GM19467 (cell line): ENCODE measurements around the gene NNT.
"Not testable (repeated sequence)": the region's sequence is repeated elsewhere in the genome, so short reads cannot be mapped to it uniquely, and the experiment has no call there.

Experiments
- ATAC-seq: cut with Tn5 transposase; IDR thresholded peaks from one replicate; pipeline ENCODE4 v1.9.1; 2021; ENCODE audit warnings: mild to moderate bottlenecking, moderate library complexity; ENCODE audit not compliant: unreplicated experiment

The NNT gene

DNA sequence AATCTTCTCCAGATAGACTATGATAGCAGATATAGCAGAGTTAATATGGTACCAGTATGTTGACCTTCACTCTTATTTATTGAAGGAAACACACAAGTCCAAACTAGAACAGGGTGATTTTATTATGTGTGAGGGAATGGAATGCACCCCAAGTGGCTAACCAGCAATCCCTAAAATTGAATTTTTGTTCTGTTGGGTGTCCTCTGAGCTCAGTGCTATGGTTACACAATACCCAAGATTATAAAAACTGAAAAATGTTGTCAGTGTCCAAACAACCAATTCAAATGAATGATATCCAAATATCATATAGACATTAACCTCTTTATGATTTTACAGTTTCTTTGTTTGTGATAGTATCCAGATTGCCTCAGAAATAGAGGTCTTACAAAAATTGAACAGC, 60.9 kb downstream of the NNT start:
- ATAC-seq = no peak

DNA sequence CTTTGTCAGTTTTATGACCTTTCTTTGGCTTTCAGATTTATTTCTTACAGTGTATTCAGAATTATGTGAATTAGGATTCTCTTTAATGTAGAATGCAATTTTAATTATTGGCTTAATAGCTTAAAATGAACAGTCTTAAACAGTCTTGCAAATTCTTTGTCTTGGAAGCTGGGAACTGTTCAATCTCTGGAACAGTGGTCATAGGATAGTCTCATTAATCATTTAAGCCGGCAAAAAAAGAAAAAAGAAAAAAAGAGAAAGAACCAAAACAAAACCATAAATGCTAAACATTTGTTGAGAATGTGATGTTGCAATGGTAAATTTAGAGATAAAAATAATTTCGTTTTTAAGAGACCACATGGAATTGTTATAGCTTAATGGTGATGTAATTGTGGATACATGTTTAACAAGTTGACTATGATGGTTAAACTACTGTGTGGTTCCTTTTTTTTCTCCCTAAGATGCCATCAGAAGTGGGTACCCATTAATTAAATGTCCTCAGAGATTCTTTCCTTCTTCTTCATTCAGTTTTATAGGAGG, 61.6 kb downstream of the NNT start:
- ATAC-seq = no peak

DNA sequence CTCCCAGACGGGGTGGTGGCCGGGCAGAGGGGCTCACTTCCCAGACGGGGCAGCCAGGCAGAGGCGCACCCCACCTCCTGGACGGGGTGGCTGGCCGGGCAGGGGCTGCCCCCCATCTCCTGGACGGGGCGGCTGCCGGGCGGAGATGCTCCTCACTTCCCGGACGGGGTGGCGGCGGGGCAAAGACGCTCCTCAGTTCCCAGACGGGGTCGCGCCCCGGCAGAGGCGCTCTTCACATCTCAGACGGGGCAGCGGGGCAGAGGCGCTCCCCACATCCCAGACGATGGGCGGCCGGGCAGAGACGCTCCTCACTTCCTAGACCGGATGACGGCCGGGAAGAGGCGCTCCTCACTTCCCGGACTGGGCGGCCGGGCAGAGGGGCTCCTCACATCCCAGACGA, 62.8 kb downstream of the NNT start:
- not testable (repeated sequence) for ATAC-seq

DNA sequence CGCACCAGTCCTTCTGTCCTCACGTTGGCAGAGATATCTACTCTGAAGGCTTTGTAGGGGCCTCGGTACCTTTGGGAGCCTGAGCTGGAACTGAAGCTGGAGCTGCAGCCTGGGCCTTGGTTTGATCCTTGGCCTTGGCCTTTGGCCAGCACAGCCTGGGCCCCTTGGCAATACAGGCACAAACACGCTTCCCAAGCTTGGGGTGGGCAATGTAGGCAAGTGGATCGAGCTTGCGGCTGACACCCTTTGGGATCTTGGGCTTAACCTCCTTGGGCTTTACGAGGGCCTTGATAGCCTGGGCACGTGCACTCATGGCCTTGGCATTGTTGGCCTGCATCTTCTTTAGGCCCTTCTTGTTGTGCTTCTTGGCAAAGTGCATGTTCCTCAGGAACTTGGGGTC, 63.7 kb downstream of the NNT start:
- not testable (repeated sequence) for ATAC-seq

DNA sequence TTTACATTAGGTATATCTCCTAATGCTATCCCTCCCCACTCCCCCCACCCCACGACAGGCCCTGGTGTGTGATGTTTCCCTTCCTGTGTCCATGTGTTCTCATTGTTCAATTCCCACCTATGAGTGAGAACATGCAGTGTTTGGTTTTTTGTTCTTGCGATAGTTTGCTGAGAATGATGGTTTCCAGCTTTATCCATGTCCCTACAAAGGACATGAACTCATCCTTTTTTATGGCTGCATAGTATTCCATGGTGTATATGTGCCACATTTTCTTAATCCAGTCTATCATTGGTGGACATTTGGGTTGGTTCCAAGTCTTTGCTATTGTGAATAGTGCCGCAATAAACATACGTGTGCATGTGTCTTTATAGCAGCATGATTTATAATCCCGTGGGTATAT, 64.4 kb downstream of the NNT start:
- not testable (repeated sequence) for ATAC-seq

DNA sequence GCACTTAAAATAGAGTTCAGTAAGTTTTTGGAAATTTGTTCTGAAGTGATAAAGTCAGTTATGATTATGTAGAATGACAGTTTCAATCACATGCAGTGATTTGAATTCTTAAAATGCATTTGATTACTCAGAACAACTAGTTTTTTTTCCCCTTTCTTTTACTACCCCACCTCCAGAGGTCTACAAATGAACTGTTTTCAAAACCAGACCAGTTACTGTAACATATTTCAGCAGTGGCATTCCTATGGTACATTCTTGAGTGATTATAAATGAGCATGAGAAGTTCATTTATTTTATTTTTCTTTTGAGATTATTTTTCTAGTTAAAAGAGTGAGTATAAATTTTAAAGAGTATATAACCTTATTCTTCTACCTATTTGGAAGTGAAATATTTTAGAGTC, 71.6 kb downstream of the NNT start:
- no peak for ATAC-seq

DNA sequence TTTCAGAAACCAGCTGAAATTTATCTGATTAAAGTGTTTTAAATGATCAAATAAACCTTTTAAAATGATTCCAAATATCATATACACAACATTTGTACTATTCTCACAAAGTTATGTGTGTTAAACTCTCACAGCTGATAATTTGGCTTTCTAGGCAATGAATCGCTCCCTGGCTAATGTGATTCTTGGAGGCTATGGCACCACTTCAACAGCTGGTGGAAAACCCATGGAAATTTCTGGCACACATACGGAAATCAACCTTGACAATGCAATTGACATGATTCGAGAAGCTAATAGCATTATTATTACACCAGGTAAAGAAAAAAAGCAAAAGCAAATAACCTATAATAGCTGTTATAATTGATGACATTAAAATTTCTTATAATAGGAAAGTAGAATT, 72.4 kb downstream of the NNT start:
- no peak for ATAC-seq

DNA sequence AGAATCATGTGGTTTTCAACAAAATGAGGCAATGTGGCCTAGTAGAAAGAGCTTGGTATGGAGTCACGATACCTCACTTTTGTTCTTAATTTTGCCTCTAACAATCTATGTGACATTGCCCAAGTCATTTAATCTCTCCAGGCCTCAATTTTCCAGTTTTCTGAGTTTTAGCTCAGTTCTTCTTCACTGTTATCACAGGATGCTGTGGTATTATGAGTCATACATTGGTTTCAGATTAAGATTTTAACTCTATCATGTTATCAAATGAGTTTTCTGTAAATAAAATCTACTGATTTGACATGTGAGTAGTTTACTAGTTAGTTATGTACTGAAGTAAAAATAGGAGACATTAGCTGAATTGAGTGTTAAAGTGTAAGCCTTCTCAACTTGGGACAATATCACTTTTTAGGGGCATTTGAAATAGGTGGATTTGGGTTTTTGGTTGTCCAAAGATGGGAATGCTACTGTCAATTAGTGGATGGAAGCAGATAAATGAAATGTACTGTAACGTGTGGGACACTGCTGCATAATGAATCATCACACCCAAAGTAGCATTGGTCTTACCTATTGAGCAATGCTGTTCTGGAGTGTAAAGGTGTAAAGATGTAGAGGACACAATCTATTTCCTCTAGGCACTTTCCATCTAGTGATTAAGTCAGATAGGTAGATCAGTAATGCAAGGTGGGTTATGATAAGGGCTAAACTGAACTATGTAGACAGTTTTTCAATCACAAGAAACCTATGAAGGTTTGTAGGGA, 73.3 kb downstream of the NNT start:
- no peak for ATAC-seq

DNA sequence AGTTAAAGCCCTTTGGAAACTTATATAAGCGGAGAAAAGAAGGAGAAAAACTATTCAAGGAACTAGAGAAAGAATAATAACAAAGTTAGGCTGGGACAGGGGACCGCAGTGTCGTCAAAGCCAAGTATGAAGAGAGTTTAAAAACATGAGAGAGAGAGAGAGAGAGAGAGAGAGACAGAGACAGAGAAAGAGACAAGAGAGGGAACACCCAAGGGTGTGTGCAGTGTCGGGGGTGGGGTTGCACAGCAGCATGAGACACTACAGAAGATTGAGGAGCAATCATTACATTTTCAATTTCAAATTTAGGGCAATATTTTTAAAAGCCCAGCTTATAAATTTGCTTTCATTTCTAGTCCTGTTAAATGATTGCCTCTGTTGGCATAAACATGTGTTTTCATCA, 74.3 kb downstream of the NNT start:
- ATAC-seq = no peak

DNA sequence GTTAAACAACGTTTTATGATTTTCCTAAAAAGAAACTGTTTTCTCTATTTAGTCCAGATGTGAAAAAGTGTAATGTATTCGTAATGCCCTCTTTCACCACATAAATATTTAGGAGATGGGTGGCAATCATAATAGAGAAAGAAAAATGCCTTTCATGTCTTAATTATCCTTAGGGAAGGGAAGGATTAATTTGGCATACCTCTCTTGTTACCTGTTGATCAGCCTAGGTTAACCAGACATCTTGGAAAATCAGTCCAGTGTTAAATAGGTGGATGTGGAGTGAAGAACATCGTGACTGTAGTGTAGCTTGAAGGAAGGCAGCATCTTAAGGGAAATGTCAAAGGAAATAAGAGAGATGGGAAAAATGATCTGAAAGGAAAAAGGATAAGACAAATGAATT, 76.2 kb downstream of the NNT start:
- no peak for ATAC-seq

DNA sequence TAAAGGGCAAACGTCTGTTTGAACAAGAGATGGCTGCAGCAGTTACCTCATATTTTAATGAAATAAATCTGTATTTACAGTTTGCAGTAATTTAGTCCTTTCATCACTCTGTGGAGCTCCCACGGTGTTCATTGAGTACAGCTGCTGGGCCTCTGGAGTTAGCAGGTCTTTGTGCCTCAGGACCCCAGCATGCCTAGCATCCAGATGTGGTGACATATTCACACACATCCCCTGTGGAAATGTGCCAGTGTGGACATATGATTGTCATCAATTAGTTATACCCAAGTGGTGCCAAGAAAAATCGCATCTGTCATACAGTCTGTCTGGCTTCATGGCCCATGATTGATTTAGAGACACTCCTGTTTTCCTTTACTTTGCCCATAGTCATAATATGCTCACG, 77.3 kb downstream of the NNT start:
- ATAC-seq = no peak

DNA sequence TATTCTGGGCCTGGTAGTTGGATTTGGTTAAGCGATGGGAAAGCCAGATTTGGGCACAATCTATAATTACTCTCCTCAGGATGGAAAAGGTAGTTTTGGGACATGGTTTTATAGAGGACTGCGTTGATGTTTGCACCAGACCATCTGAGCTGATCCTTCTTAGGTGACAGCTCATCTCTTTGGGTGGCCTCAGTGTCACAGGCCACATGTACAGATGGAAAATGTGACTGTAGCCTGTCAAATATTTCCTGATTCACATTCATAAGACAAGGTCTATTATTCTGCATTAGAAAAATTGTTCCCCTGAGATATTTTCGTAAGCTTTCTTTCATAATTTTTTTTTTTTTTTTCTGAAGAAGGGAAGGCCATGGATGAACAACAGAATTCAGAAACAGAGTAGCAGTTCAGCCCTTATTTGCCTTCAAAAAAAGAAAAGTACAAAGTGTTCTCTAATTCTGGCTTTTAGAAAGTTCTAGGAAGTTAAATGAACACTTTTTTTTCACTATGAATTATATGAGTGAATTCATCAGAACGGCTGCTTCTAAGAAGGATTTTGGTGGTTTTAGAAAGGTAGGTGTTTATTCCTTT, 81.0 kb downstream of the NNT start:
- no peak for ATAC-seq

DNA sequence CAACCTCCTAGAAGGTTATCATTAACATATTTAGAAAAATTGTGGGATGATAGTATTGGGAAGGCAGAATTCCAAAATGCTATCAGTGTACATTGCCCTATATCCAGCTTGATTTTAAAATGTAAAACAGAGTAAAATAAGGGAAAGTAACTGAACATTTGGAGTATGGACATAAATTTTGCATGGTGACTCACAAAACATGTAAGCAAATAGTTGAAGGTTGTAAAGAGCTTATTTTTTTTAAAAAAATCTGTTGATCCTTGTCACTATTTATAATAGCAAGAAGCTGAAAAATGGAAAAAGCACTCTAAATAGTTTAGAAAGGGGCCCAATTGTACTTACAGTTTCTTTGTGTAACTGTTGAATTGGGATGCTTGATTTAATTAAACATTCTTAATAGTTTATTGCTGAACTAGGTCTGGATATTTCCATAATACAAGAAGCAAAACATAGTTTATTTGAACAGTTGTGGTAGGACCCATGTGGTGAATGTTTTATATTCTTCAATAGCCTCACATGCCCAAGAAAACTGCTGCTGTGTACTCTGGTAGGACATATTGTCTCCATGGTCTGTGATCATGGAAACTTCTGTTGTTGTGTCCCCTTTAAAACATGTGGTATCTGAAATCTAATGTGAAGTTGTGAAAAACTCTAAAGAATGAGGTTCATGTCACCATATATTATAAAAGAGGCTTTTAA, 82.4 kb downstream of the NNT start:
- ATAC-seq = no peak

DNA sequence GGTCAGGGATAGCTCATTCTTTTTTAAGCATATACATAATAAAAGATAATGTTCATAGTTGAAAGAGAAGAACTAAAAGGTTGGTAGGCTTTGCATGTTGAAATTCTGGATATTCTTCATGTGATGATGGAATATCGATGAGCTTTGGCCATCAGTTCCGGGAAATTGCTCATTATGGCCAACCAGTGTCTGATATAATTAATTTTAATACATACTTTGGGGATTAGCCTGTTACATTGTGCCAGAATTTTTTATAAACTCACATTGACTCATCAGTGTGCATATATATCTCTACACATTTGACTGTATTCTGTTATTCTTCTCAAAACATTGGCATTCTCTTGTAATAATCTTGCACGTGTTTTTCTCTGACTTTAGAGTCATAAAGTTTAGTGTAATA, 84.3 kb downstream of the NNT start:
- ATAC-seq = no peak

DNA sequence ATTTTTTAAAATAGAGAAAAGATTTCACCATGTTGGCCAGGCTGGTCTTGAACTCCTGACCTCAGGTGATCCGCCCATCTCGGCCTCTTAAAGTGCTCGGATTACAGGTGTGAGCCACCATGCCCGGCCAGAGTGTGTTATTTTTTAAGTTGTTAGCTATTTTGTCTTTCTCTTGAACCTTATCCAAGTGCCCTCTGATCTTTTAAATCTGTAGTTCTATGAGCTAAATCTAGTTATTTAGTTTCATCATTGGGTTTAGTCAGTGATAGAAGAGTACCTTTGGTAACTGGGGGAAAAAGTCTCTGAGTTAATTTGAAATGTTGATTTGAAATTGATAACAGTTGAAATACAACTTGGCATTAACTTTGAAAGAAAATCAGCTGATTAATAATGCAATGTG, 88.3 kb downstream of the NNT start:
- no peak for ATAC-seq

DNA sequence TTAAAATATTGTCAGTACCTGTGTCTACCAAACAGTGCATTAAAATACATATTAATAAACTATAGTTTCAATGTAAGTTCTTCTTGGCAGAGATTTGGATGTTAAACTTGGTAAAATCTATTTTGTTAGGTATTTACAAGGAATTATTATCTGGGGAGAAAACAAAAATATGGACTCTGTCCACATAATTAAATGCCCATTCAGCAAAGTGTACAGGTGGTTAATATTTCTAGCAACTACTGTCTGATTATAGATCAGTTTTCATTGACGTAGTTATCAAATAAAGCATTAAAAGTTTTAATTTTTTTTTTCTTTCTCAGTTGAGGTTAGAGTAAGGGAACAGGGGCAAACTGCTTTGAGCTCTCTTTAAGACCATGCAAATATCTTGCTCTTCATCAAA, 88.9 kb downstream of the NNT start:
- no peak for ATAC-seq

DNA sequence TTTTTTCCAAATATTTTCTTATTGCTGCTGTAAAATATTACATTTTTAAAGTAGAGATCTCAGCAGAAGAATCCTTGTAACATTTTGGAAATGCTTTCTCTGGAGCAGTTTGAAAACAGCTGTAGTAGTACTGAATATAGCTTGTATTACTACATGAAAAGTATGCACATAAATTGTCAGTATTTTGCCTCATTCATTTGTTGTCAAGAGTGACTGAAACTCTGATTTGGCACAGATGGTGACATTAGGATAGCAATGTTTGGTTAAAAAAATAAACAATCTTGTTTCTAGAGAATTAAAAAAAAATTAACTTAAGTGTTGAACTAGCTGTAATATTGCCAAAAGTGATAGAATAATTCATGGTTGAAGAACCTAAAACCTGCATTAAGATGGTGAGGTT, 90.4 kb downstream of the NNT start:
- ATAC-seq = no peak

DNA sequence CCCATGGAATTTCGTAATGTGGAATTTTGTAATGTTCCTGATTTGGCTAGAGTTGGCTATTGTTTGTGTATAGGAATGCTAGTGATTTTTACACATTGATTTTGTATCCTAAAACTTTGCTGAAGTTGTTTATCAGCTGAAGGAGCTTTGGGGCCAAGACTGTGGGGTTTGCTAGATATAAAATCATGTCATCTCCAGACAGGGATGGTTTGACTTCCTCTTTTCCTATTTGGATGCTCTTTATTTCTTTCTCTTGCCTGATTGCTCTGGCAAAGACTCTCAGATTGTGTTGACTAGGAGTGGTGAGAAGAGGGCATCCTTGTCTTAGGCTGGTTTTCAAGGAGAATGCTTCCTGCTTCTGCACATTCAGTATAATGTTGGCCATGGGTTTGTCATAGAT, 91.0 kb downstream of the NNT start:
- no peak for ATAC-seq

DNA sequence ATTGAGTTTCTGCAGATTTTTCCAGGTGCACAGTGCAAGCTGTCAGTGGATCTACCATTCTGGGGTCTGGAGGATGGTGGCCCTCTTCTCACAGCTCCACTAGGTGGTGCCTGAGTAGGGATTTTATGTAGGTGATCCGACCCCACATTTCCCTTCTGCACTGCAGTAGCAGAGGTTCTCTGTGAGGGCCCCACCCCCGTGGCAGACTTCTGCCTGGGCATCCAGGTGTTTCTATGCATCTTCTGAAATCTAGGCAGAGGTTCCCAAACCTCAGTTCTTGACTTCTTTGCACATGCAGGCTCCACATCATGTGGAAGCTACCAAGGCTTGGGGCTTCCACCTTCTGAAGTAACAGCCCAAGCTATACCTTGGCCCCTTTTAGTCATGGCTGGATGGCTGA, 93.5 kb downstream of the NNT start:
- not testable (repeated sequence) for ATAC-seq

DNA sequence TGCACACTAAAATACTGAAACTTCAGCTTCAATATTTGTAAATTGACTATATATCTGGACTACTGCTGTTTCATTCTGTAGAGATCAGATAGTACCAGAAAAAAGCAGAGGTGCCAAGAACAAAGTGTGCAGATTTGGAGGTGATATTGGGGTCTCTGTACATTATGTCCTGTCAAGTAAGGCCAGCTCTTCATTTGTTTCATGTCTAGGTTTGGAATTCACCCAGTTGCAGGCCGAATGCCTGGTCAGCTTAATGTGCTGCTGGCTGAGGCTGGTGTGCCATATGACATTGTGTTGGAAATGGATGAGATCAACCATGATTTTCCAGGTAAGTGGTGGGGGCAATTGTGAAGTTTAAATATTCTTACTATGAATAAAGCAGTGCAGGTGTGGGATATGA, 96.9 kb downstream of the NNT start:
- ATAC-seq = no peak

DNA sequence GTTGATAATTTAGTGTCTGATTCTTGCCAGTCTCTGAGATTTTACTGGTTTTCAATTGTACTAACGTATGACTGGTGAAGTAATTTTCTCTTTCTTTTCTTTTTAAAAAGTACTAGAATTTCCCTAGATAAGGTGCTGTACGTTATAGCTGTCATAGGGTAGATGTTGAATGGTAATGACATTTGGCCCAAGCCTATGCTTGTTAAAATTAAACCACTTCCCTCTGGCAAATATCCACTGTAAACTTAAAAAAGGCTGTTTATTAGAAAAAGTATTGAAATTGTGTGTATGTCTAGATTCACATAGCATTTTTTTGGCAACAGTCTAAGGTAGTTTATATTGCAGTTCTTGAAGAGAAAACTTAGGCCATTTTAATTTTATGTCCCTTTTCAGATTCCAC, 97.6 kb downstream of the NNT start:
- ATAC-seq = no peak

DNA sequence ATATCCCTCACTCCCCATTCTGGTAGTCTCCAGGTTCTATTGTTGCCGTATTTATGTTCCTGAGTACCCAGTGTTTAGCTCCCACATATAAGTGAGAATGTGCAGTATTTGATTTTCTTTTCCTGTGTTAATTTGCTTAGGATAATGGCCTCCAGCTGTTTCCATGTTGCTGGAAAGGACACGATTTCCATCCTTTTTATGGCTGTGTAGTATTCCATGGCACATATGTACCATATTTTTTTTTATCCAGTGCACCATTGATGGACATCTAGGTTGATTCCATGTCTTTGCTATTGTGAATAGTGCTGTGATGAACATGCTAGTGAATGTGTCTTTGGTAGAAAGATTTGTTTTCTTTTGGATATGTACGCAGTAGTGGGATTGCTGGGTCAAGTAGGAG, 98.2 kb downstream of the NNT start:
- ATAC-seq = no peak
